Measurements from ENCODE around the gene CDK5RAP3.

- TF ChIP-seq CTCF (IDR thresholded peaks at IDR 0.05) (no peak), SIN3A (IDR thresholded peaks at IDR 0.05; ENCODE audit: borderline replicate concordance, low read depth, low read length) (no peak), POLR2AphosphoS5 (IDR thresholded peaks at IDR 0.05; ENCODE audit: low read depth, low read length) (no peak), TAF1 (IDR thresholded peaks at IDR 0.05; ENCODE audit: borderline replicate concordance, low read depth, low read length) (no peak)
Observed at GRCh38 chr17:47995241-47995935, 24.5 kb downstream of the CDK5RAP3 start.

Measured in SK-N-SH (cell line).